Measurements from ENCODE around the gene TLE4.
"Not testable (repeated sequence)": the region's sequence is repeated elsewhere in the genome, so short reads cannot be mapped to it uniquely, and the experiment has no call there.

The TLE4 gene

GRCh38 chr9:79709743-79710674, 138.2 kb downstream of the TLE4 start:
- no peak for DNase-seq (ENCODE audit: extremely low read depth in 1 of 2, low read depth in 1 of 2)

GRCh38 chr9:79711874-79712273, 140.1 kb downstream of the TLE4 start:
- DNase-seq (ENCODE audit: extremely low read depth in 1 of 2, low read depth in 1 of 2): no peak

- no peak for DNase-seq (ENCODE audit: extremely low read depth in 1 of 2, low read depth in 1 of 2)
Measured at GRCh38 chr9:79719021-79719420, 147.3 kb downstream of the TLE4 start.

GRCh38 chr9:79719989-79720388, 148.2 kb downstream of the TLE4 start:
- no peak for DNase-seq (ENCODE audit: extremely low read depth in 1 of 2, low read depth in 1 of 2)

- no peak for DNase-seq (ENCODE audit: extremely low read depth in 1 of 2, low read depth in 1 of 2)
Measured at GRCh38 chr9:79731171-79731890, 159.6 kb downstream of the TLE4 start.

- DNase-seq (ENCODE audit: extremely low read depth in 1 of 2, low read depth in 1 of 2): no peak
Measured at GRCh38 chr9:79735023-79735779, 163.4 kb downstream of the TLE4 start.

GRCh38 chr9:79736051-79736450, 164.3 kb downstream of the TLE4 start:
- DNase-seq (ENCODE audit: extremely low read depth in 1 of 2, low read depth in 1 of 2): no peak

GRCh38 chr9:79741381-79741780, 169.6 kb downstream of the TLE4 start:
- no peak for DNase-seq (ENCODE audit: extremely low read depth in 1 of 2, low read depth in 1 of 2)

GRCh38 chr9:79742110-79742721, 170.5 kb downstream of the TLE4 start:
- no peak for DNase-seq (ENCODE audit: extremely low read depth in 1 of 2, low read depth in 1 of 2)

GRCh38 chr9:79744521-79744920, 172.8 kb downstream of the TLE4 start:
- no peak for DNase-seq (ENCODE audit: extremely low read depth in 1 of 2, low read depth in 1 of 2)

GRCh38 chr9:79745752-79746336, 174.1 kb downstream of the TLE4 start:
- no peak for DNase-seq (ENCODE audit: extremely low read depth in 1 of 2, low read depth in 1 of 2)

- DNase-seq (ENCODE audit: extremely low read depth in 1 of 2, low read depth in 1 of 2): not testable (repeated sequence)
Measured at GRCh38 chr9:79751895-79752466, 180.2 kb downstream of the TLE4 start.

GRCh38 chr9:79756414-79756813, 184.6 kb downstream of the TLE4 start:
- DNase-seq (ENCODE audit: extremely low read depth in 1 of 2, low read depth in 1 of 2): no peak

- no peak for DNase-seq (ENCODE audit: extremely low read depth in 1 of 2, low read depth in 1 of 2)
Measured at GRCh38 chr9:79757074-79757473, 185.3 kb downstream of the TLE4 start.

GRCh38 chr9:79757881-79758669, 186.3 kb downstream of the TLE4 start:
- DNase-seq (ENCODE audit: extremely low read depth in 1 of 2, low read depth in 1 of 2): no peak

GRCh38 chr9:79759460-79759859, 187.7 kb downstream of the TLE4 start:
- DNase-seq (ENCODE audit: extremely low read depth in 1 of 2, low read depth in 1 of 2): no peak

GRCh38 chr9:79762070-79762469, 190.3 kb downstream of the TLE4 start:
- DNase-seq (ENCODE audit: extremely low read depth in 1 of 2, low read depth in 1 of 2): no peak

- no peak for DNase-seq (ENCODE audit: extremely low read depth in 1 of 2, low read depth in 1 of 2)
Measured at GRCh38 chr9:79763671-79764285, 192.0 kb downstream of the TLE4 start.

- no peak for DNase-seq (ENCODE audit: extremely low read depth in 1 of 2, low read depth in 1 of 2)
Measured at GRCh38 chr9:79764374-79764773, 192.6 kb downstream of the TLE4 start.

Data from activated CD8-positive, alpha-beta memory T cell treated with anti-CD3 and anti-CD28 coated beads for 1 hour (primary cell).